ENCODE measurements around the gene SORCS2. TPM values are rescaled to one million over a fixed set of nuclear protein-coding genes. Genes with fewer than 3 reads are reported as not detected.

The SORCS2 gene
- total RNA-seq, 1 experiment from 2014 or later: 0.15 TPM

- H3K27me3 ChIP-seq (ENCODE audit: control insufficient read depth, insufficient read depth, low read length): no peaks in the 10 kb centered on the region
- no peak for DNase-seq (ENCODE audit: low read depth, low spot score)
- no peaks in the 10 kb centered on the region for H3K36me3 ChIP-seq (ENCODE audit: control insufficient read depth, insufficient read depth, low read length)
- no peaks in the 10 kb centered on the region for H3K9me3 ChIP-seq (ENCODE audit: control insufficient read depth, insufficient read depth, low read depth, low read length)
- in situ Hi-C loops (cut with HindIII; ENCODE audit: low pct_unique_long_range_greater_than_20kb, low sequenced_read_pairs) (no loop called here), intact Hi-C loops (cut with micrococcal nuclease; ENCODE audit: unreplicated experiment) (no loop called here)
- ChIA-PET POLR2A (no interaction called here), CTCF (interaction anchor here (0.6 kb wide), 1 partner anchor 108 kb away, joined by 3 read pairs; no protein-coding TSS in a partner anchor)
- no peak for ATAC-seq
- no peak overlapping the region for H3K27ac ChIP-seq (ENCODE audit: low read length)
- H3K4me1 ChIP-seq (ENCODE audit: control insufficient read depth, insufficient read depth, low read length): no peaks in the 10 kb centered on the region
- TF ChIP-seq SIN3A (IDR thresholded peaks at IDR 0.05; ENCODE audit: borderline replicate concordance, insufficient read depth, low read depth, low read length) (no peak), POLR2AphosphoS5 (IDR thresholded peaks at IDR 0.05; ENCODE audit: low read depth, low read length) (no peak), TCF7L2 (IDR thresholded peaks at IDR 0.05; ENCODE audit: low read depth, low read length) (no peak)
- TF ChIP-seq, protein P1, sequence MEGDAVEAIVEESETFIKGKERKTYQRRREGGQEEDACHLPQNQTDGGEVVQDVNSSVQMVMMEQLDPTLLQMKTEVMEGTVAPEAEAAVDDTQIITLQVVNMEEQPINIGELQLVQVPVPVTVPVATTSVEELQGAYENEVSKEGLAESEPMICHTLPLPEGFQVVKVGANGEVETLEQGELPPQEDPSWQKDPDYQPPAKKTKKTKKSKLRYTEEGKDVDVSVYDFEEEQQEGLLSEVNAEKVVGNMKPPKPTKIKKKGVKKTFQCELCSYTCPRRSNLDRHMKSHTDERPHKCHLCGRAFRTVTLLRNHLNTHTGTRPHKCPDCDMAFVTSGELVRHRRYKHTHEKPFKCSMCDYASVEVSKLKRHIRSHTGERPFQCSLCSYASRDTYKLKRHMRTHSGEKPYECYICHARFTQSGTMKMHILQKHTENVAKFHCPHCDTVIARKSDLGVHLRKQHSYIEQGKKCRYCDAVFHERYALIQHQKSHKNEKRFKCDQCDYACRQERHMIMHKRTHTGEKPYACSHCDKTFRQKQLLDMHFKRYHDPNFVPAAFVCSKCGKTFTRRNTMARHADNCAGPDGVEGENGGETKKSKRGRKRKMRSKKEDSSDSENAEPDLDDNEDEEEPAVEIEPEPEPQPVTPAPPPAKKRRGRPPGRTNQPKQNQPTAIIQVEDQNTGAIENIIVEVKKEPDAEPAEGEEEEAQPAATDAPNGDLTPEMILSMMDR (IDR thresholded peaks at IDR 0.05): no peak
- TF ChIP-seq, protein P2, sequence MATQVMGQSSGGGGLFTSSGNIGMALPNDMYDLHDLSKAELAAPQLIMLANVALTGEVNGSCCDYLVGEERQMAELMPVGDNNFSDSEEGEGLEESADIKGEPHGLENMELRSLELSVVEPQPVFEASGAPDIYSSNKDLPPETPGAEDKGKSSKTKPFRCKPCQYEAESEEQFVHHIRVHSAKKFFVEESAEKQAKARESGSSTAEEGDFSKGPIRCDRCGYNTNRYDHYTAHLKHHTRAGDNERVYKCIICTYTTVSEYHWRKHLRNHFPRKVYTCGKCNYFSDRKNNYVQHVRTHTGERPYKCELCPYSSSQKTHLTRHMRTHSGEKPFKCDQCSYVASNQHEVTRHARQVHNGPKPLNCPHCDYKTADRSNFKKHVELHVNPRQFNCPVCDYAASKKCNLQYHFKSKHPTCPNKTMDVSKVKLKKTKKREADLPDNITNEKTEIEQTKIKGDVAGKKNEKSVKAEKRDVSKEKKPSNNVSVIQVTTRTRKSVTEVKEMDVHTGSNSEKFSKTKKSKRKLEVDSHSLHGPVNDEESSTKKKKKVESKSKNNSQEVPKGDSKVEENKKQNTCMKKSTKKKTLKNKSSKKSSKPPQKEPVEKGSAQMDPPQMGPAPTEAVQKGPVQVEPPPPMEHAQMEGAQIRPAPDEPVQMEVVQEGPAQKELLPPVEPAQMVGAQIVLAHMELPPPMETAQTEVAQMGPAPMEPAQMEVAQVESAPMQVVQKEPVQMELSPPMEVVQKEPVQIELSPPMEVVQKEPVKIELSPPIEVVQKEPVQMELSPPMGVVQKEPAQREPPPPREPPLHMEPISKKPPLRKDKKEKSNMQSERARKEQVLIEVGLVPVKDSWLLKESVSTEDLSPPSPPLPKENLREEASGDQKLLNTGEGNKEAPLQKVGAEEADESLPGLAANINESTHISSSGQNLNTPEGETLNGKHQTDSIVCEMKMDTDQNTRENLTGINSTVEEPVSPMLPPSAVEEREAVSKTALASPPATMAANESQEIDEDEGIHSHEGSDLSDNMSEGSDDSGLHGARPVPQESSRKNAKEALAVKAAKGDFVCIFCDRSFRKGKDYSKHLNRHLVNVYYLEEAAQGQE (IDR thresholded peaks at IDR 0.05; ENCODE audit: insufficient read depth in 1 of 2, low read depth in 2 of 2, low read length in 1 of 2): no peak
- no TSS peak for BruUV-seq (replicated peaks)
- no peak overlapping the region for H3K4me3 ChIP-seq (ENCODE audit: low read depth in 2 of 2, low read length in 2 of 2)
Observed at GRCh38 chr4:7596918-7597606, 404.7 kb downstream of the SORCS2 start.

GRCh38 chr4:7598939-7599790, 406.8 kb downstream of the SORCS2 start:
- BruUV-seq (replicated peaks): no TSS peak
- ATAC-seq: 0 out of 2 replicates have a peak, but pooled peaks have one; percentile 30
- Histone ChIP-seq H3K27me3 (ENCODE audit: control insufficient read depth, insufficient read depth, low read length) (no peaks in the 10 kb centered on the region), H3K36me3 (ENCODE audit: control insufficient read depth, insufficient read depth, low read length) (no peaks in the 10 kb centered on the region), H3K27ac (ENCODE audit: low read length) (no peak overlapping the region), H3K4me1 (ENCODE audit: control insufficient read depth, insufficient read depth, low read length) (no peaks in the 10 kb centered on the region), H3K4me3 (ENCODE audit: low read depth in 2 of 2, low read length in 2 of 2) (no peak overlapping the region), H3K9me3 (ENCODE audit: control insufficient read depth, insufficient read depth, low read depth, low read length) (no peaks in the 10 kb centered on the region)
- TF ChIP-seq TCF7L2 (IDR thresholded peaks at IDR 0.05; ENCODE audit: low read depth, low read length) (no peak), POLR2AphosphoS5 (IDR thresholded peaks at IDR 0.05; ENCODE audit: low read depth, low read length) (no peak), SIN3A (IDR thresholded peaks at IDR 0.05; ENCODE audit: borderline replicate concordance, insufficient read depth, low read depth, low read length) (no peak)
- TF ChIP-seq, protein P2 (IDR thresholded peaks at IDR 0.05; ENCODE audit: insufficient read depth in 1 of 2, low read depth in 2 of 2, low read length in 1 of 2): no peak
- TF ChIP-seq, protein P1 (IDR thresholded peaks at IDR 0.05): no peak
- CTCF ChIA-PET: no interaction called here
- POLR2A ChIA-PET: interaction anchor here (0.6 kb wide), 1 partner anchor 38 kb away, joined by 3 read pairs; no protein-coding TSS in a partner anchor
- intact Hi-C loops (cut with micrococcal nuclease; ENCODE audit: unreplicated experiment) (no loop called here), in situ Hi-C loops (cut with HindIII; ENCODE audit: low pct_unique_long_range_greater_than_20kb, low sequenced_read_pairs) (no loop called here)
- DNase-seq (ENCODE audit: low read depth, low spot score): no peak

All from Panc1 (cell line).